SIG-M5 (cell line): ENCODE data around the gene SPEG.

Source experiments
- DNase-seq: peaks from one replicate; lab custom pipeline; 2025; lab: John Stamatoyannopoulos, UW

The SPEG gene

DNA sequence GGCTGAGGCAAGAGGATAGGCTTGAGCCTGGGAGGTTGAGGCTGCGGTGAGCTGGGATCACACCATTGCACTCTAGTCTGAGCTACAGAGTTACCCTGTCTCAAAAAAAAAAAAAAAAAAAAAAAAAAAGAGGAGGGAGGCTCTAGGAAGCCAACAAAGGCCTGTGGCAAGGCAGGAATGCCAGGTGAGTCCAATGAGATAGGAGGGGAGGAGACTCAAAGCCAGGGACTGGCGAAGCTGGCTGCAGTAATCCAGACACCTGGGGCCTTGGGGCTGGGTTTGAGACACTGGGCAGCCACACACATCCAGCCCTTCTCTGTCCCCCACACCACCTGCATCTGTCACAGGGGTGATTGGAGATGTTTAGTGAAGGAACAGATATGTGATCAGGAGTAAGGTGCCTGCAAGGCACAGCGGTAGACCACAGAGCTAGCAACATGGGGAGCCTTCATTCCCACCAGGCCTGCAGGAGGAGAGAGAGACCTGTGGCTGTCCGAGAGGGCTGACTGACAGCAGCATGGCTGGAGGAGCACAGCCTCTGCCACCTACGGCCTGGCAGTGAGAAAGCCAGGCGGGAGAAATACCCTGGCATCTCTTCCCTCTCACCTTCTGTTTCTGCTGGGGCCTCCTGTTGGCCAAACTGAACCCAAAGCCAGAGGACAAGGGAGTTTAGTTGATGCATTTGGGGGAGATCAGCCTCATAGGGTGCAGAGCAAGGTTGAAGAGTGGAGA, 99.5 kb downstream of the SPEG start:
- DNase-seq: no peak

DNA sequence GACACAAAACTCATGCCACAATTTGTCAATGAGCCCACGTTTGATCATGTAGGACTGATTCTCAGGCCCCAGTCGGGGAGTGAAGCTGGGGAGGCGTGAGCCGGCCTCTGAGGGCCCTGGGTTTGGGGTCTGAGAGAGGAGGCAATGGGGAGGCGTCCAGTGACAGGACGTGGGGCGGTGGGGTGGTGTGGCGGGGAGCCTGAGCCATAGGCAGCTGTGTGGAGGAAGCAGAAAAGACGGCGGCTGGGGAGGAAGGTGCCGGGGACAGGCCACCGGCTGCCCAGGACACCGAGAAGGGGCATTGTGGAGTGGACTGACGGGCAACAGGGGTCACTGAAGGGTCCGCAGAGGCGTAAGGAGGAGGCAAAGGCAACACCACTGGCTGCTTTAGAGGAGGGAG, 101.8 kb downstream of the SPEG start:
- no peak for DNase-seq

DNA sequence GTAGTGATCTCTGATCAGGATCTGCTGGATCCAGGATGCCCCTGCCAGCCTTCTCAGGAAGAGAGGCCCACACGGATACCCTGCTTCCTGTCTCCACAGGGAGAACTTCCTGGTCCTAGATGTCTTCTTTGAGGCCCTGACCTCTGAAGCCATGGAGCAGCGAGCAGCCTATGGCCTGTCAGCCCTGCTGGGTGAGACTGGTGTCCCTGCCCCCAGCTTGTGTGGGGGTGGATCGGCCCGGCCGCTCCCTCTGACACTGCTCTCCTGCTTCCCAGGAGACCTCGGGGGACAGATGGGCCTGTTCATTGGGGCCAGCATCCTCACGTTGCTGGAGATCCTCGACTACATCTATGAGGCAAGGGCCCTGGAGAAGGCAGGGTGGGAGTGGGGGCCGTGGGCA, 102.3 kb downstream of the SPEG start:
- DNase-seq: no peak

DNA sequence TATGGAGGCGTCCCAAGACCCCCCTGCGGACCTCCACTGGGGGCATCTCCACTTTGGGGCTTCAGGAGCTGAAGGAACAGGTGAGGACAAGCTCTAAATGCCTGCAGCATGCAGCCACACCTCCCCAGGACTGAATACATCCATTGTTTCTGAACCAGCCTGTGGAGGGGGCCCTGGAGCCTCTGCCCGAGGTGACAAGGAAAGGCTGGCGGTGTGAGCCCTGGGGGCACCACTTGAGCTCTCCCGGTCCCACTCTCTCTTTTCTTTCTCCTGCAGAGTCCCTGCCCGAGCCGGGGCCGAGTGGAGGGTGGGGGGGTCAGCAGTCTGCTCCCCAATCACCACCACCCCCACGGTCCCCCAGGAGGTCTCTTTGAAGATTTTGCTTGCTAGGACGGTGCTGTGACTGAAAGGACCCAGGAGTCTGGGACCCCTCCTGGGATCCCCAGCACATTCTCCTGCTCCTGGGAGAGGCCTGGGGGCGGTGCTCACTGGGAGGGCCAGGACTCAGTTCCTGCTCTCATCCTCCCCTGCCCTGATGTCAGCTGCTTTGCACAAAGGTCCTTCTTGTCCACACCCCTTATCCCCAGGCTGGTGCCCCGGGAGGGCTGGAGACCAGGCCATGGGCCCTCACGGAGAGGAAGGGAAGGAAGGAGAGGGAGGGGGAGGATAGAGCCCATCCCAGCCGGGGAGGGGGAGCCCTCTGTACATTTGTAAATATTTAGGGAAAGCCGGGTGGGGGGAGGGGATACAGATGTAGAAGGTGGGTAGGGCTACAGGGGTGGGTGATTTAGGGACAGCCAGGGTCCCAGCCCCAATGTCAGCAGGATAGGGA, 103.2 kb downstream of the SPEG start:
- no peak for DNase-seq

DNA sequence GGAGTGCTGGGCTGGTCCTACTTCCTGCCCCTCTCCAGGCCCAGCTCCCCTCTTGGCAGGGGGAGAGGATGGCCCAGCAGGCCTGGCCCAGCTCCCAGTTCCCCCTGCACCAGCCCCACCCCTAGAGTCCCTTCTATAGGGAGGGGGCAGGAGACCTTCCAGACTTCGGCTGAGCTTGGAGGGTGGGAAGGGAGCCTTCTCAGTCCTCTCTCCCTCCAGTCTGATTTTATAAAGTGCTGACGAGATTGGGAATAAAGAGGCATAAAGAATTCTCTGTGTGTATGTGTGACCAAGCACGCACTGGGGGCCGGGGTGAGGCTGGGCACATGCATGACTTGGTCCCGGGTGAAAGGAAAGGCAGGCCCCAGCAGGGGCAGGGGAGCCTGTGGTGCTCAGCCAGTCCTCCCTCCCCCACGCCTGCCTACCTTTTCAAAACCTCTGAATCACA, 103.9 kb downstream of the SPEG start:
- no peak for DNase-seq

DNA sequence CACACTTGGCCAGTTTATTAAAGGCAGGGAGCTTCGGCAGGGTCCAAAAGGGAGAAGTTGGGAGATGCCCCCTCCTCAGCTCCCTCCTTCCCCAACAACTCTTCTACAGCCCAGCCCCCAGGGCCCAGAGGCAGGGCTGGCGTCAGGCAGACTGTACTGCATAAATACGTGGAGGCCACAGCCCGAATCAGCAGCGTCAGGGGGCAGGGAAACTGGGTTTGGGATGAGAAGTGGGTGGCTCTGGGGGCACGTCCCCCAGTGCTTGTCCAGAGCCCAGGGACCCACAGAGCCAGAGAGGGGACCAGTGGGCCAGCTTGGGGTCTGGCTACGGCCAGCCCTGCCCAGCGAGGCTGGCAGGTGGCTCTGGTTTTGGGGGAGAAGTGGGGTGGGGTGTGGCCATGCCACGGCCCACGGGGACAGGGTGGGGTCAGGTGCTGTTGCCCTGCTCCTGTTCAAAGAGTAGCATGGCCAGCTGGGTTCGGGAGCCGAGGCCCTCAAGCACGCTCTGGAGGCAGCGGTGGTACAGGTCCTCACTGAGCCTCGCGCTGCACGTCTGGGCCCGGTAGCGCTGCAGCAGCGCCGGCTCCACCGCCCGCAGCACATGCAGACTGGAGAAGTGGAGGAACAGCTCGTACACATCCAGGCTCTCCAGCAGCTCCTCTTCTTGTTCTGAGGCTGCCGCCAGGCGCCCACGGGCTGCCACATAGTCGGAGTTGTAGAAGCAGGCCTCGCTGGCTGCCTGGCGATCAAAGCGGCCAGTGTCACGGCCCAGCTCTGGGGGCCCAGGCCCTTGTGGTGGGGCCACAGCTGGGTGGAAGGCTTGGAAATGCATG, 104.5 kb downstream of the SPEG start:
- no peak for DNase-seq

DNA sequence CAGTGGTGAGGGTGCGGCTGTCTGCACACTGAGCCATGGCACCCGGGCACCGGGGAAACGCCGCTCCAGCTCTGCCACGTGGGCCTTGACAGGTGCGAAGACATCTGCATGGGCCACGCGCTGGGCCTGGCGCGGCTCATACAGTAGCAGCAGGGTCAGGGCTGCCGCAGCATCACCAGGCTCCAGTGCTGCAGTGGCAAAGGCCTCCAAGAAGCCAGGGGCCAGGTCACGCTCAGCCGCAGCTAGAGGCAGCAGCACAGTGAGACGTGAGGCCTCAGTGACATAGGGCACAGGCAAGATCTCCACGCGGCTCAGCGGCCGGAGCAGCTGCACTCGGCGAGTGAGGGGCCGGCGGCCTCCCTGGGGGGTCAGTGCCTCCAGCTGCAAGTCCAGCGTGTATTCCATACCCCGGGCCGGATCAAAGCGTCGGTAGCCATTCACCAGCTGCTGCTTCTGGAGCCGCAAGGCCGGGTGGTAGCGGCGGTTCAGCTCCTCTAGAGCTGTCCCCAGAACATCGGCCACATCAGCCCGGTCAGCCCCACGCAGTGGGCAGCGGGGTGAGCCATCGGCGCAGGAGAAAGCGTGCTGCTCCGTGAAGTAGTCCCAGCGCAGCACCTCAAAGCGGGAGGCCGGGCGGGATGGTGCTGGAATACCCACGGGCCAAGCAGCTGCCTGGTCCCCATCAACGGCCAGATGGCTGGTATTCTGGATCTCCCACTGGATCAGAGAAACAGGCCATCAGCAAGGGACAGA, 105.5 kb downstream of the SPEG start:
- DNase-seq: no peak

DNA sequence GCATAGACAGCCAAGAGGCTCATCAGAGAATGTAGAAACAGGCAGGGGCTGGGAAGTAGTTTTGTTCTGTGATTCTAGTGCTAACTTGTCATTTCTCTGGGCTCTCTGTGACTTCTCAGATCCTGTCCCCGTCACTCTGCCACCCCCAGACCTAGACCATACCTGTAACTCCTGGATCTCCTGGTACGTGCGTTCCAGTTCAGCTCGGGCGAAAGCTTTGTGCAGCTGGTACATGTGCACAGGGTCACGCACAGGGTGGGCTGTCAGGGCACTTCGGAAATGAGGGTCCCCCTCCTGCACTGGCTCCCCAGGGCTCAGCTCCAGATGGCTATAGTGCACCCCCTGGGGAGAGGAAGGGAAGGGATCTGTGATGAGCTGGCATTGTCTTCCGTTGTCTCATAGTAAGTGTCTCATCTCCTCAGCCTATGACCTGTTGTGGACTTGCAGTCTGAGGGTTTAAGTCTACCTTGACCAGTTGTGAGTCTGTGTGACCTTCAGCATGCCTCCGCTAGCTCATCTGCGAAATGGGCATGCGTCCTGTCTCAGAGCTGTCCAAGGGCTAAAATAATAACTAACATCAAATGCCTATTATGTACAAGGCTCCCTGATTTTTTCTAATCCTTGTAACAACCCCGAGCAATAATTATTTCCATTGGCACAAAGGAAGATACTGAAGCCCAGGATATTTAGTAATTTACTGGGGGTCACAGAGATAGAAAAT, 106.3 kb downstream of the SPEG start:
- DNase-seq: no peak

DNA sequence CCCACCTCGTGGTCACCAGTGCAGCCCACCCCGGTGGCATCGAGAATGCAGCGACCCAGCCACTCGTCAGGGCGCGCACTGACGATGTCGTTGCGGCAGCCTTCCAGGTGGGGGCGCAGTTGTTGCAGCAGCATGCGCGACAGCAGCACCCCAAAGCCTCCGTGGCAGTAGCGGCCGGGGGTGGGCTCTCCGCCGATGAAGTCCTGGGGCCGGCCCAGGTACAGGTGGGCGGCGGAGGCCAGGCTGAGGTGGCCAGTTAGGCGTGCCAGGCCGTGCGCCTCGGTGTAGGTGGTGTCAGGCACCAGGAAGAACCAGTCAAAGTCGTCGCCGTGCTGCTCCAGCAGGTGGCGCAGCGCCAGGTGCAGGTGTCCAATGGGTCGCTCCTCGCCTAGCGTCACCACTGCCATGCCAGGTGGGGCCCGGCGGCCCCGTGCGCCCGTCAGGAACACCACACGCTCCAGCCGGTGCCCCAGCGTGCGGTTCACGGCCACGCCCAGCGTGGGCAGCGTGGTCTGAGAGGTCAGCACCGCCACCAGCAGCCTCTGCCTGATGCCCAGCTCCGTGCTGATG, 107.1 kb downstream of the SPEG start:
- DNase-seq: no peak

DNA sequence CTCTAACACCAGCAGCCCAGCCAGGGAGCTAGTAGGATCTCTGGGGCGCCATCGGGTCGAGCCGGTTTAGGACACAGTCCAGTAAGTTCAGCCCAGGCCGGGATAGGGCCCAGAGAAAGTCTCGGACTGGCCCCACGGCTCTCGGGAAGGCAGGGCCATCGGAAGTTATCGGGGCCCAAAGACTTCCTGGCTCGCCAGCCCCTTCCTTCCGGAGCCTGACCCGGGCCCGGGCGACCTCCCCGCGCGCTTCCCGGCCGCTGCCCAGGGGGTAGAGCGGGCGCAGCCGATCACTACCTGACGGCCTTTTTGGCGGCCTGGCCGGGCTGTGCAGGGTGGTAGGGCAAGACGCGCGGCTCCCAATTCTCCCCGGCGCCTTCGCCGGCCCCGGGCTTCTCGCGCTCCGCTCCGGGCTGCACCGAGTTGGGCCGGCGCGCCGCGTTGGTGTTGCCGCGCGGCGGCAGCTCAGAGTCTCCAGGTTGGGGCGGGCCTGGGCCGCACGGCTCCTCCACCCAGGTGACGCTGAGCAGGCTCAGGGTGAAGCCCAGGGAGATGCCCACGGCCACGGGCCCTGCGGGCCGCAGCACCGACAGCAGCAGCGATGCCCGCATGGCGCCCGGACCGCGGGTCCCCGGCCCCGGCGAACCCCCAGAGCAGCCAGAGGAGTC, 108.4 kb downstream of the SPEG start:
- no peak for DNase-seq

DNA sequence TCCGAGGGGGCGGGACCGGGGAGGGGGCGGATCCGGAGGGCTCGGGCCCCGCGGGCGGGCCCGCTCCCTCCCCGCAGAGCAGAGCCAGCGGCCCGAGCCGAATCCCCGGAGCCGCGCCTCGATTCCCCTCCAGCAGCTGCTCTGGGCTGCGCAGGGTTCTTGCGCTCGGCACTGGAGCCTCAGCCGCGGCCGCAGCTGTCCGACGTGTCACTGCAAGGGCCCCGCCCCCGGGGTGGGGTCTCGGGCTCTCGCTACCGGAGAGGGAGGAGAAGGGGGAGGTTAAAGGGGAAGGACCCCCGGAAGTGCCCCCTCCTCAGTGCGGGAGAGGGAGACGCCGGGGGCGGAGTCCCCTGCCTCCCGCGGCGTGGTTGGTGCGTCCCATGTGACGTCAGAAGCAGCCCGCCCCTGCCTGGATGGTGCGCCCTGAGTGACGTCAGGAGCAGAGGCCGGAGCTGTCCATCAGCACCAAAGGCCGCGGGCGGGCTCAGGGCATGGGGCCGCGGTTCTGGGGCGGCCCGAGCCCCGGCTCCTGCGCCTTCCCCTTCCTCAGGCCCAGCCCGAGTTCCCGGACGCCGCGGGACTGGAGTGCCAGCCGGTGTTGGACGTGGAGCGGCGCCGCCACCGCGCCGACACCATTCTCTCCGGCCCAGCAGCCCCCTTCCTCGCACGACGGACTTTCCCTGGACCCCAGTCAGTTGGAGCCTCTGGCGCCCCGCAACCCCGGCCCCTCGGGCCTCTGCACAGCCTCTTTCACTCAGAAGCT, 109.1 kb downstream of the SPEG start, which contains the start of the genes CHPF and TMEM198:
CHPF (minus strand) TSS at position 214 of the 763 bp plus-strand sequence. CDS start 271 bp downstream, outside the sequence.
TMEM198 (plus strand) TSS at position 433 of the 763 bp plus-strand sequence. CDS start 700 bp downstream, outside the sequence.
- peak; percentile 68 for DNase-seq

DNA sequence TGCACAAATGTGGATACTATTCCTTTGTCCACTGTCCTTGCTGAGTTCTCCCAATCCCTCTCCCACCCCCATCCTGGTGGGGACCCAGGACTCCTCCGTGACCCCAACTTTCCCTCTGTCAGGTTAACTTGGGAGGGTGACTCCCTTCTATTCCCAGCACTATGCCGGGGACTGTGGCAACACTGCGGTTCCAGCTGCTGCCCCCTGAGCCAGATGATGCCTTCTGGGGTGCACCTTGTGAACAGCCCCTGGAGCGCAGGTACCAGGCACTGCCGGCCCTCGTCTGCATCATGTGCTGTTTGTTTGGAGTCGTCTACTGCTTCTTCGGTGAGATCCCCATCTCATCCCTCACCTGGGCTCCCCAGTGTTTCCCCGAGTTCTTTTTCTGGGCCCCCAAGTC, 109.9 kb downstream of the SPEG start:
- DNase-seq: no peak

DNA sequence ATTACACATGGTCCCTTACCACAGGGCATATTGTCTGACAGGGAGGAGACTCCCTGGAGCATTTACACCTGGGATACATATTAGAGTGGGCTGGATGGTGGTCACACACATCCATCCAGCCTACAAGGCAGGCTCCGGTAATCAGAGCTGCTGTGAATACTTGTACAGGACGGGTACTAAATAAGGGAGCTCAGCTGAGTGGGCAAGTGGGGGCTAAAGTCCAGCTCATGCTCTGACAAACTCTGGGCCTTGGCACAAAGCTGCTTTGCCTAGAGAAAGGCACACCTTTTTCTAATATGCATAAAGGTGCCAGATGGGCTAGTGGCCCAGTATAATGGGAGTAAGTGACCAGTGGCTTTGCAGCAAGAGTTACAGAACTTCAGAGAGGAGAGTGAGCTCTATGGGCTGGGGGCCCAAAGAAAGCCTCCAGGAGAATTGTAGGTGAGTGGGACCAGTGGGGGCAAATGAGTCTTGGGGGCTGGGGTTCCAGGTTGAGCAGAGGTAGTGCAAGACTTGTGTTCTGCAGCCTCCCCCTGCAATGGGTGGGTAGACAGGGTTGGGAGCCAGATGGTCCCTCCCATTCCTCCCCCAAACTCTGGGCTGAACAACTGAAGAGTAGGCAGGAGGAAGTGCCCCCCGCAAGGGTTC, 110.8 kb downstream of the SPEG start:
- DNase-seq: no peak

DNA sequence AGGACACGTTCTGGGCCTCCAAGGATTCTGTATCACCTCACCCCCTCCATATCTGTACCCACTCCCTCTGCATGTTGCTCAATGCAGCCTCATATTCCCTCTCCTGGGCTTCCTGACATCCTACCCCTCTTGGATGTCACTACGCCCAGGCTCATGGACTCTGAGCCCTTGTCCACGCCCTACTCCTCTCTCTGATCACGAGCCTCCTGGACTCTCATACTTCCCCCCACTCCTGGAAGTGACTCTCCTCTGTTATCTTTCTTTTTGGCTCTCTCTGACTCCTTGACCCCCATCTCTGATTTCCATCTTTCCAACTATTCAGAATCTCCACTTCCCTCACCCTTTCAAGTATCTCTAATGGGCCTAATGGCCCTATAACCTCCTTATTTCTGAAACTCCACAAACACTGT, 111.3 kb downstream of the SPEG start:
- no peak for DNase-seq

DNA sequence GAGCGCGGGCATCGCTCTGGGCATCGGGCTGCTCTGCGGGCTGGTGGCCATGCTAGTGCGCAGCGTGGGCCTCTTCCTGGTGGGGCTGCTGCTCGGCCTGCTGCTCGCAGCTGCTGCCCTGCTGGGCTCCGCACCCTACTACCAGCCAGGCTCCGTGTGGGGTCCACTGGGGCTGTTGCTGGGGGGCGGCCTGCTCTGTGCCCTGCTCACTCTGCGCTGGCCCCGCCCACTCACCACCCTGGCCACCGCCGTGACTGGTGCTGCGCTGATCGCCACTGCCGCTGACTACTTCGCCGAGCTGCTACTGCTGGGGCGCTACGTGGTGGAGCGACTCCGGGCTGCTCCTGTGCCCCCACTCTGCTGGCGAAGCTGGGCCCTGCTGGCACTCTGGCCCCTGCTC, 113.0 kb downstream of the SPEG start:
- DNase-seq: no peak
